SK-MEL-5 (cell line): ENCODE data around the gene KANK4. TPM values are rescaled to one million over a fixed set of nuclear protein-coding genes. Genes with fewer than 3 reads are reported as not detected.

Source experiments
- DNase-seq: peaks from one replicate; pipeline ENCODE4 v3.0.0-alpha.2; 2016; ENCODE audit warnings: low read depth, low spot score
- in situ Hi-C: cut with HindIII; loops from 2 replicates; pipeline ENCODE4 v1.10.0; 2016; ENCODE audit warnings: low sequenced_read_pairs, high pct_unique_total_duplicates, low pct_unique_long_range_greater_than_20kb
- total RNA-seq: library from RNA; depleted of rRNA; stranded (reverse); fragments of >200 nt; shearing (Covaris generic); gene quantifications from 2 replicates; pipeline ENCODE4 v1.2.3, GENCODE V29; 2014

KANK4 gene
- total RNA-seq, 1 experiment from 2014 or later, result not detected

- in situ Hi-C loops, result no loop called here
- DNase-seq, result no peak
Measured at GRCh38 chr1:62341615-62342014, 22.4 kb upstream of the KANK4 start.

GRCh38 chr1:62341089-62341488, 21.9 kb upstream of the KANK4 start:
- in situ Hi-C loops, result no loop called here
- DNase-seq, result no peak

- in situ Hi-C loops, result no loop called here
- DNase-seq, result no peak
Measured at GRCh38 chr1:62337706-62338631, 18.7 kb upstream of the KANK4 start.

- no peak for DNase-seq
- in situ Hi-C loops, result no loop called here
Measured at GRCh38 chr1:62336995-62337705, 17.9 kb upstream of the KANK4 start.

- in situ Hi-C loops, result no loop called here
- no peak for DNase-seq
Measured at GRCh38 chr1:62336638-62336994, 17.4 kb upstream of the KANK4 start.

- DNase-seq, result no peak
- in situ Hi-C loops, result no loop called here
Measured at GRCh38 chr1:62335656-62336055, 16.4 kb upstream of the KANK4 start.

- in situ Hi-C loops, result no loop called here
- DNase-seq, result no peak
Measured at GRCh38 chr1:62334434-62334985, 15.3 kb upstream of the KANK4 start.

GRCh38 chr1:62333441-62333840, 14.2 kb upstream of the KANK4 start:
- no peak for DNase-seq
- in situ Hi-C loops, result no loop called here

GRCh38 chr1:62327360-62328055, 8.3 kb upstream of the KANK4 start:
- DNase-seq, result no peak
- in situ Hi-C loops, result no loop called here

GRCh38 chr1:62325681-62326080, 6.4 kb upstream of the KANK4 start:
- DNase-seq, result no peak
- in situ Hi-C loops, result no loop called here

GRCh38 chr1:62325081-62325480, 5.8 kb upstream of the KANK4 start:
- DNase-seq, result no peak
- in situ Hi-C loops, result no loop called here

GRCh38 chr1:62321446-62321845, 2.2 kb upstream of the KANK4 start:
- no peak for DNase-seq
- in situ Hi-C loops, result no loop called here

- no peak for DNase-seq
- in situ Hi-C loops, result no loop called here
Measured at GRCh38 chr1:62318320-62318755, 896 bp downstream of the KANK4 start.

GRCh38 chr1:62317021-62317768, 2.0 kb downstream of the KANK4 start:
- in situ Hi-C loops, result no loop called here
- DNase-seq, result no peak

GRCh38 chr1:62316135-62316534, 3.1 kb downstream of the KANK4 start:
- no peak for DNase-seq
- in situ Hi-C loops, result no loop called here

GRCh38 chr1:62315387-62315786, 3.8 kb downstream of the KANK4 start:
- DNase-seq, result no peak
- in situ Hi-C loops, result no loop called here
